ENCODE measurements around the gene CD164L2.

Gene CD164L2

GRCh38 chr1:27418326-27419185 is 35.4 kb upstream of the CD164L2 start:
- H4K20me1 ChIP-seq (ENCODE audit: insufficient read depth) = no peaks in the 10 kb centered on the region
- no peaks in the 10 kb centered on the region for H3K27me3 ChIP-seq (ENCODE audit: insufficient read depth, low read depth)
- no peaks in the 10 kb centered on the region for H3K79me2 ChIP-seq (ENCODE audit: insufficient read depth, low read depth)
- H2AFZ ChIP-seq (ENCODE audit: low read depth) = no peak overlapping the region
- no peak overlapping the region for H3K4me3 ChIP-seq (IDR thresholded peaks at IDR 0.05; ENCODE audit: insufficient read depth, low read depth, low read length)
- peaks cover 32% of the 10 kb centered on the region for H3K4me1 ChIP-seq (ENCODE audit: low read depth, poor library complexity, severe bottlenecking)
- H3K36me3 ChIP-seq (ENCODE audit: insufficient read depth) = no peaks in the 10 kb centered on the region
- no peak for TF ChIP-seq CTCF (conservative IDR thresholded peaks at IDR 0.05; ENCODE audit: low read depth, low read length)
- H3K27ac ChIP-seq = peak overlapping the region; percentile 70
- H3K4me2 ChIP-seq = peak overlapping the region; percentile 13; the same call in 1 of the 2 replicates
- peak overlapping the region; percentile 23; the same call in 1 of the 2 replicates for H3K9ac ChIP-seq

- Histone ChIP-seq H3K4me3 (IDR thresholded peaks at IDR 0.05; ENCODE audit: insufficient read depth, low read depth, low read length) (no peak overlapping the region), H3K4me2 (0 out of 2 replicates have a peak overlapping the region, but pooled peaks have one; percentile 13), H3K4me1 (ENCODE audit: low read depth, poor library complexity, severe bottlenecking) (peaks cover 32% of the 10 kb centered on the region), H3K27me3 (ENCODE audit: insufficient read depth, low read depth) (no peaks in the 10 kb centered on the region), H3K79me2 (ENCODE audit: insufficient read depth, low read depth) (no peaks in the 10 kb centered on the region), H2AFZ (ENCODE audit: low read depth) (no peak overlapping the region), H4K20me1 (ENCODE audit: insufficient read depth) (no peaks in the 10 kb centered on the region), H3K27ac (peak overlapping the region; percentile 70), H3K9ac (peak overlapping the region; percentile 23; the same call in 1 of the 2 replicates), H3K36me3 (ENCODE audit: insufficient read depth) (no peaks in the 10 kb centered on the region)
- no peak for TF ChIP-seq CTCF (conservative IDR thresholded peaks at IDR 0.05; ENCODE audit: low read depth, low read length)
Observed at GRCh38 chr1:27417713-27418112, 34.6 kb upstream of the CD164L2 start.

GRCh38 chr1:27416387-27417111 is 33.4 kb upstream of the CD164L2 start:
- peak; percentile 82 for TF ChIP-seq CTCF (conservative IDR thresholded peaks at IDR 0.05; ENCODE audit: low read depth, low read length)
- Histone ChIP-seq H4K20me1 (ENCODE audit: insufficient read depth) (no peaks in the 10 kb centered on the region), H3K79me2 (ENCODE audit: insufficient read depth, low read depth) (no peaks in the 10 kb centered on the region), H3K4me2 (no peak overlapping the region), H3K9ac (no peak overlapping the region), H2AFZ (ENCODE audit: low read depth) (no peak overlapping the region), H3K27me3 (ENCODE audit: insufficient read depth, low read depth) (no peaks in the 10 kb centered on the region), H3K27ac (no peak overlapping the region), H3K4me1 (ENCODE audit: low read depth, poor library complexity, severe bottlenecking) (peaks cover 32% of the 10 kb centered on the region), H3K4me3 (IDR thresholded peaks at IDR 0.05; ENCODE audit: insufficient read depth, low read depth, low read length) (no peak overlapping the region), H3K36me3 (ENCODE audit: insufficient read depth) (no peaks in the 10 kb centered on the region)

- no peak overlapping the region for H3K27ac ChIP-seq
- H3K9ac ChIP-seq = no peak overlapping the region
- H3K79me2 ChIP-seq (ENCODE audit: insufficient read depth, low read depth) = no peaks in the 10 kb centered on the region
- no peak overlapping the region for H2AFZ ChIP-seq (ENCODE audit: low read depth)
- no peaks in the 10 kb centered on the region for H4K20me1 ChIP-seq (ENCODE audit: insufficient read depth)
- H3K4me2 ChIP-seq = no peak overlapping the region
- no peak overlapping the region for H3K4me3 ChIP-seq (IDR thresholded peaks at IDR 0.05; ENCODE audit: insufficient read depth, low read depth, low read length)
- H3K4me1 ChIP-seq (ENCODE audit: low read depth, poor library complexity, severe bottlenecking) = peaks cover 24% of the 10 kb centered on the region
- no peaks in the 10 kb centered on the region for H3K27me3 ChIP-seq (ENCODE audit: insufficient read depth, low read depth)
- TF ChIP-seq CTCF (conservative IDR thresholded peaks at IDR 0.05; ENCODE audit: low read depth, low read length) = no peak
- no peaks in the 10 kb centered on the region for H3K36me3 ChIP-seq (ENCODE audit: insufficient read depth)
Observed at GRCh38 chr1:27414091-27414490, 31.0 kb upstream of the CD164L2 start.

Measured in KMS-11 (cell line).